K562 (cell line): ENCODE data around the gene SMC6. TPM values are rescaled to one million over a fixed set of nuclear protein-coding genes. Genes with fewer than 3 reads are reported as not detected.

Experiments used
- ATAC-seq: fragments of 200-7000 bp; cut with Tn5 transposase; 3 replicates; pipeline ENCODE4 v1.9.1; 2020; ENCODE audit warnings: moderate library complexity
- BruUV-seq: library from RNA; stranded (reverse); fragments of 400-500 nt; replicated peaks from 2 replicates; lab custom pipeline; 2021; lab: Mats Ljungman, UMichigan
- CTCF ChIA-PET: fragments of 300-600 bp; formaldehyde crosslinking; extraction: SDS; loops from one replicate; lab custom pipeline; 2021; ENCODE audit warnings: low intra/inter-chr PET ratio; lab: Yijun Ruan, JAX
- POLR2A ChIA-PET: fragments of 300-600, 350-650 bp; sonication (Branson Sonifier 250); formaldehyde crosslinking; extraction: SDS; loops from one replicate; lab custom pipeline; 2021; ENCODE audit warnings: antibody characterized with exemption, inconsistent platforms; lab: Yijun Ruan, JAX
- DNase-seq, 4 experiments: peaks; one replicate each; pipeline versions ENCODE4 v3.0.0 to v3.0.0-alpha.2; 2011 to 2018; ENCODE audit warnings: low spot score in 3 of 4, mixed read lengths in 3 of 4; ENCODE audit errors: extremely low read depth in 1 of 4
- FAIRE-seq: peaks from 2 replicates; lab custom pipeline; 2011; peaks lifted over from hg19 to GRCh38; lab: Jason Lieb, UNC
- H2AFZ ChIP-seq: 2 replicates; pipeline ENCODE4 v1.6.0; 2011; ENCODE audit warnings: low read depth, low read length, control low read depth, inconsistent platforms
- H3K27ac ChIP-seq: fragments of 200-600 bp; 3 replicates; pipeline ENCODE4 v1.8.0; 2011; ENCODE audit warnings: low read depth, mild to moderate bottlenecking, control low read depth, inconsistent platforms, low read length, moderate library complexity, mixed read lengths; ENCODE audit errors: extremely low read depth
- H3K27me3 ChIP-seq, 2 experiments: fragments of 300-600 bp in 1 of 2; 2 replicates in 1 of 2; 3 replicates in 1 of 2; pipeline versions ENCODE4 v1.6.0 to v1.8.0; 2011; ENCODE audit warnings: inconsistent platforms in 2 of 2, low read length in 2 of 2, mild to moderate bottlenecking in 1 of 2, mixed read lengths in 1 of 2, moderate library complexity in 1 of 2; ENCODE audit not compliant: control insufficient read depth in 2 of 2, insufficient read depth in 2 of 2
- H3K36me3 ChIP-seq: fragments of 300-600 bp; 3 replicates; pipeline ENCODE4 v1.8.0; 2011; ENCODE audit warnings: mild to moderate bottlenecking, low read length, inconsistent platforms; ENCODE audit not compliant: control insufficient read depth, insufficient read depth
- H3K4me1 ChIP-seq, 2 experiments: fragments of 200-600 bp in 1 of 2; replicated peaks in 1 of 2; 2 replicates in 1 of 2; 3 replicates in 1 of 2; pipeline versions ENCODE4 v1.5.1 to v1.8.0; 2011; ENCODE audit warnings: inconsistent platforms in 2 of 2, low read length in 2 of 2, mild to moderate bottlenecking in 1 of 2, mixed read lengths in 1 of 2, moderate library complexity in 1 of 2; ENCODE audit not compliant: control insufficient read depth in 2 of 2, insufficient read depth in 2 of 2
- H3K4me2 ChIP-seq: 2 replicates; pipeline ENCODE4 v1.6.1; 2011; ENCODE audit warnings: low read length, control low read depth, inconsistent platforms, mixed read lengths; ENCODE audit not compliant: insufficient read depth
- H3K4me3 ChIP-seq: fragments of 200-600 bp; sonication (generic), shearing (Covaris generic); 2 replicates; pipeline ENCODE4 v1.5.1; 2016; ENCODE audit warnings: control low read depth, inconsistent platforms
- H3K79me2 ChIP-seq: fragments of 200-600 bp; 3 replicates; pipeline ENCODE4 v1.8.0; 2011; ENCODE audit warnings: low read length, inconsistent platforms; ENCODE audit not compliant: control insufficient read depth, insufficient read depth
- H3K9ac ChIP-seq, 2 experiments: 2 replicates each; pipeline versions ENCODE4 v1.6.0 to v1.6.1; 2011; ENCODE audit warnings: low read depth in 2 of 2, low read length in 2 of 2, control low read depth in 1 of 2, inconsistent platforms in 1 of 2, mild to moderate bottlenecking in 1 of 2, mixed read lengths in 1 of 2; ENCODE audit not compliant: insufficient read depth in 1 of 2
- H3K9me1 ChIP-seq: one replicate; pipeline ENCODE4 v1.6.0; 2011; ENCODE audit warnings: inconsistent platforms, mild to moderate bottlenecking, low read length, moderate library complexity; ENCODE audit not compliant: control insufficient read depth, insufficient read depth
- H3K9me3 ChIP-seq: replicated peaks from 2 replicates; pipeline ENCODE4 v1.5.1; 2011; ENCODE audit warnings: low read depth, low read length, inconsistent platforms; ENCODE audit not compliant: control insufficient read depth, insufficient read depth
- H4K20me1 ChIP-seq: replicated peaks from 2 replicates; pipeline ENCODE4 v1.6.1; 2011; ENCODE audit warnings: low read length, inconsistent platforms, mixed read lengths; ENCODE audit not compliant: control insufficient read depth, insufficient read depth
- DACH1 ChIP-seq: fragments of 450-650 bp; IDR thresholded peaks from 2 replicates; pipeline ENCODE4 v1.6.1; 2018; ENCODE audit not compliant: partially characterized antibody
- GABPA ChIP-seq: fragments of 200-800 bp; sonication (Bioruptor generic); conservative IDR thresholded peaks from 2 replicates; pipeline ENCODE4 v1.6.1; 2016; ENCODE audit warnings: low read depth, missing genetic modification characterization, missing compliant biosample characterization
- KAT2B ChIP-seq: IDR thresholded peaks from one replicate; pipeline ENCODE4 v1.6.1; 2012; ENCODE audit warnings: low read depth, mild to moderate bottlenecking, control low read depth, inconsistent platforms, low read length, moderate library complexity
- MAFF ChIP-seq: IDR thresholded peaks from 2 replicates; pipeline ENCODE4 v1.6.1; 2012; ENCODE audit warnings: low read length, improper control_type of control experiment
- RBM14 ChIP-seq: fragments of 200-400 bp; formaldehyde crosslinking; IDR thresholded peaks from 2 replicates; pipeline ENCODE4 v1.6.1; 2018; ENCODE audit warnings: low read depth, mild to moderate bottlenecking, low read length, moderate library complexity, borderline replicate concordance; ENCODE audit not compliant: insufficient read depth
- RBM39 ChIP-seq: fragments of 200-400 bp; formaldehyde crosslinking; optimal IDR thresholded peaks from 2 replicates; pipeline ENCODE3; 2018; ENCODE audit warnings: low read depth, low read length
- WGBS: fragments of 100-300 bp; shearing (Covaris generic); methylation state at CpG from one replicate; pipeline ENCODE4 v1.1.6; 2016; ENCODE audit warnings: low coverage, mixed read lengths; ENCODE audit not compliant: insufficient coverage; ENCODE audit errors: missing lambda C conversion rate; 5-methylcytosine and 5-hydroxymethylcytosine counted together
- in situ Hi-C: fragments of 300-500 bp; cut with MboI; formaldehyde crosslinking; loops from 4 replicates; pipeline ENCODE4 v1.15.0; 2018; ENCODE audit warnings: inconsistent platforms, mixed read lengths
- intact Hi-C: fragments of 100-400 bp; cut with micrococcal nuclease; formaldehyde crosslinking; loops from 2 replicates; pipeline ENCODE4 v1.14.2; 2022
- polyA plus RNA-seq, 8 experiments: library from polyadenylated mRNA; depleted of rRNA in 4 of 8; stranded (reverse) in 5 of 8; unstranded in 3 of 8; fragments of >200 nt; fragmentation: Nextera tagmentation in 2 of 8; fragmentation: Illumina TruSeq in 1 of 8; extraction: Ambion mirVana in 2 of 8; extraction: Trizol in 1 of 8; gene quantifications; 2 replicates each; pipeline versions ENCODE4 v1.2.1 to v1.2.3, GENCODE V29; 2011 to 2014; ENCODE audit warnings: inconsistent platforms in 1 of 8, missing spikeins in 1 of 8
- total RNA-seq, 7 experiments: library from RNA; depleted of rRNA in 6 of 7; stranded (reverse); fragments of >200 nt in 6 of 7; fragmentation: Illumina TruSeq in 2 of 7; extraction: Trizol in 2 of 7; gene quantifications; 2 replicates each; pipeline versions ENCODE4 v1.2.1 to v1.2.3, GENCODE V29; 2011 to 2021; ENCODE audit warnings: low replicate concordance in 1 of 7

Gene SMC6
- total and polyA plus RNA-seq, 9 of the 15 experiments (the other 6 are each of a cell fraction or from before 2014, with no cell fraction given) = 14.2 to 75.9 (median 47.7) TPM

GRCh38 chr2:17757321-17757720, 3.7 kb upstream of the SMC6 start:
- no peaks in the 10 kb centered on the region for H3K27me3 ChIP-seq
- H3K27ac ChIP-seq = 0 out of 3 replicates have a peak overlapping the region, but pooled peaks have one; percentile 31
- peaks cover 7 to 19% of the 10 kb centered on the region in 2 experiments for H3K4me1 ChIP-seq
- no peaks in the 10 kb centered on the region for H3K9me1 ChIP-seq
- BruUV-seq = no TSS peak
- CTCF ChIA-PET = no interaction called here
- H3K4me2 ChIP-seq = peak overlapping the region; percentile 28; the same call in 1 of the 2 replicates
- peak overlapping the region in 1 of 2 experiments; percentile 34; a peak in 2 of 4 replicates for H3K9ac ChIP-seq
- intact Hi-C loops = no loop called here
- DNase-seq (no peak), ATAC-seq (no peak), FAIRE-seq (no peak)
- POLR2A ChIA-PET = interaction anchor here (1.7 kb wide), 1 partner anchor 9 kb away, joined by 3 read pairs; no protein-coding TSS in a partner anchor
- H3K36me3 ChIP-seq = peaks cover 29% of the 10 kb centered on the region
- whole genome bisulfite sequencing = 50% methylated on average over 2 of the region's 2 CpGs
- in situ Hi-C loops = no loop called here
- H3K4me3 ChIP-seq = no peak overlapping the region
- no peaks in the 10 kb centered on the region for H3K9me3 ChIP-seq
- no peak overlapping the region for H2AFZ ChIP-seq
- TF ChIP-seq GABPA (tag) = peak; percentile 43; the same call in 1 of the 2 replicates
- no peak for TF ChIP-seq KAT2B
- TF ChIP-seq RBM14 = no peak
- no peak for TF ChIP-seq MAFF
- H4K20me1 ChIP-seq = no peaks in the 10 kb centered on the region
- peaks cover 78% of the 10 kb centered on the region for H3K79me2 ChIP-seq

- no peak for DNase-seq
- H3K27me3 ChIP-seq = no peaks in the 10 kb centered on the region
- no peaks in the 10 kb centered on the region for H4K20me1 ChIP-seq
- intact Hi-C loops (no loop called here), in situ Hi-C loops (no loop called here)
- no TSS peak for BruUV-seq
- H3K79me2 ChIP-seq = peaks cover 84% of the 10 kb centered on the region
- H3K9ac ChIP-seq = no peak overlapping the region
- 57% methylated on average over 6 of the region's 6 CpGs for WGBS
- H3K4me1 ChIP-seq = peaks cover 7 to 25% of the 10 kb centered on the region in 2 experiments
- POLR2A ChIA-PET = no interaction called here
- no peaks in the 10 kb centered on the region for H3K9me1 ChIP-seq
- H3K4me3 ChIP-seq = no peak overlapping the region
- H3K4me2 ChIP-seq = peak overlapping the region; percentile 39
- no peak overlapping the region for H3K27ac ChIP-seq
- peaks cover 32% of the 10 kb centered on the region for H3K36me3 ChIP-seq
- CTCF ChIA-PET = no interaction called here
- no peak overlapping the region for H2AFZ ChIP-seq
- ATAC-seq = no peak
- FAIRE-seq = no peak
- H3K9me3 ChIP-seq = no peaks in the 10 kb centered on the region
- TF ChIP-seq RBM39 (no peak), DACH1 (peak; percentile 53)
These were observed 3.1 kb upstream of the SMC6 start for GRCh38 chr2:17756668-17757067.
